ENCODE measurements around the gene BZW2.

GRCh38 chr7:16694806-16695205 lies 48.8 kb downstream of the BZW2 start:
- no peak for TF ChIP-seq EZH2 (IDR thresholded peaks at IDR 0.05; ENCODE audit: insufficient read depth, poor library complexity, severe bottlenecking)
- TF ChIP-seq EZH2phosphoT487 (IDR thresholded peaks at IDR 0.05; ENCODE audit: insufficient read depth, low read depth): no peak
